ENCODE data around the gene VPS37C.
A peak's percentile ranks its signal among the peaks of the same experiment; 100 is the strongest.

Gene VPS37C

GRCh38 chr11:61117168-61117520 is 44.1 kb downstream of the VPS37C start:
- Mint-ChIP-seq H3K27ac (no peak overlapping the region), H3K4me3 (no peak overlapping the region), H3K9me3 (peaks cover 3 to 4% of the 10 kb centered on the region in 2 donors), H3K4me1 (peaks cover 27 to 52% of the 10 kb centered on the region in 2 donors), H3K36me3 (peaks cover 20 to 21% of the 10 kb centered on the region in 2 donors), H3K27me3 (no peaks in the 10 kb centered on the region)
- DNase-seq, result no peak
- ATAC-seq (replicated peaks), result no peak

- Mint-ChIP-seq H3K4me3 (peak overlapping the region; percentile 1 to 22), H3K27me3 (no peaks in the 10 kb centered on the region), H3K27ac (peak overlapping the region; percentile 25), H3K4me1 (peaks cover 30 to 58% of the 10 kb centered on the region in 2 donors), H3K36me3 (peaks cover 21% of the 10 kb centered on the region in 2 donors), H3K9me3 (peaks cover 3 to 4% of the 10 kb centered on the region in 2 donors)
- DNase-seq (no peak), ATAC-seq (replicated peaks) (no peak)
Observed at GRCh38 chr11:61116426-61117167, 44.6 kb downstream of the VPS37C start.

DNA sequence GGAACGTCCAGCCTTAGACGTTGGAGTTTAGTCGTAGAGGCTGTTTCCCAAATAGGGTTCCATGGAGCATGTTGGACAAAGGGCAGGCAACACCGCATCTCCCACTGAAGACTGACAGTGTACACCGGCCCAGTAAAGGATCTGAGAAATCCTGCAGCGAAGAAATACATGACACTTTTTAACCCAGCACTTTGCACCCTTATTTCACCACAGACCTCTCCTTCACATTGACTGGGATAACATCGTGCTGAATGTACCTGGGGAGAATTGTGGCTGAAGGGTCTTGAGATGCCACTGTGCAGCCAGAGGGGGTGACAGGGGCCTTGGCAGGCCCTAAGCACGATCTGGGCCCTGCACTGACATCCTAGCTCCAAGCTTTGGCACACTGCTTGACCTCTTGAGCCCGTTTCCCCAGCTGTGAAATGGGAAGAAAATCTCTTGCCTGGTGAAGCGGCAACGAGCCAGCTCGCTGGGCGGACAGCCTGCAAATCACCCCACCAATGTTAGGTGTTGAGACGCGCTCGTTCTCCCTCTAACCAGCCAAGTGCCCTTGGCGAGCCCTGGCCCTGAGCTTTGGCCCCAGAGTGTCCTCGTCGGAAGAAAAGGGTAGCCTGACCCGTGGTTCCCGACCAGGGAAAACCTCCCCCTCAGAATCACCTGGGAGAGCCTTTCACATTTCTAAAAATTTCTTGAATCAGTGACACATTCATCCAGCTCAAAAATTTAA is 45.6 kb downstream of the VPS37C start:
- Mint-ChIP-seq H3K4me1 (peaks cover 32 to 59% of the 10 kb centered on the region in 2 donors), H3K27ac (no peak overlapping the region), H3K27me3 (no peaks in the 10 kb centered on the region), H3K4me3 (no peak overlapping the region), H3K36me3 (peaks cover 21 to 23% of the 10 kb centered on the region in 2 donors), H3K9me3 (peaks cover 3 to 4% of the 10 kb centered on the region in 2 donors)
- no peak for DNase-seq
- no peak for ATAC-seq (replicated peaks)

DNA sequence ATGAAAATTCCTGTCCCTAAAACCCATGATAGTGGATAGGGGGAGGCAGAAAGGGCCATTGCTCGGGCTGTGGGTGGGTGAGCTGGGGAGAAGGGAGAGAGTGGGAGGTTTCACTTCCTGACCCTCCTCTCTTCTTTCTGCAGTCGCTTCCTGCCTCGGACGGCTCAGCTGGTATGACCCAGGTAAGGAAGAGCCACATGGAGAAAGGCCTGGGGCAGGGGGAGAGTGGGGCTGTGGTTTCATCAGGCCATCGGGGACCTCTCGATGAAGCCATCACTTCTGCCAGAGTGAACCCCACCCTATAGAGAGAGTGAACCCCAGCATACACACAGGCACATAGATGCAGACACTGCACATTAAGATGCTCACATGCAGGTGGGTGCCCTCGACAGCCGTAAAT is 46.3 kb downstream of the VPS37C start:
- H3K4me3 Mint-ChIP-seq, result no peak overlapping the region
- DNase-seq (no peak), ATAC-seq (replicated peaks) (peak in 1 of 2 donors; percentile 51)
- H3K27me3 Mint-ChIP-seq, result no peaks in the 10 kb centered on the region
- H3K4me1 Mint-ChIP-seq, result peaks cover 32 to 58% of the 10 kb centered on the region in 2 donors
- H3K36me3 Mint-ChIP-seq, result peaks cover 21 to 26% of the 10 kb centered on the region in 2 donors
- H3K27ac Mint-ChIP-seq, result no peak overlapping the region
- peaks cover 3 to 4% of the 10 kb centered on the region in 2 donors for H3K9me3 Mint-ChIP-seq

- no peak overlapping the region for H3K4me3 Mint-ChIP-seq
- DNase-seq, result no peak
- peaks cover 3 to 4% of the 10 kb centered on the region in 2 donors for H3K9me3 Mint-ChIP-seq
- ATAC-seq (replicated peaks), result no peak
- H3K4me1 Mint-ChIP-seq, result peaks cover 25 to 46% of the 10 kb centered on the region in 2 donors
- peaks cover 15 to 24% of the 10 kb centered on the region in 2 donors for H3K36me3 Mint-ChIP-seq
- no peaks in the 10 kb centered on the region for H3K27me3 Mint-ChIP-seq
- H3K27ac Mint-ChIP-seq, result no peak overlapping the region
Observed at GRCh38 chr11:61113201-61113600, 48.0 kb downstream of the VPS37C start.

- Mint-ChIP-seq H3K36me3 (peaks cover 15 to 24% of the 10 kb centered on the region in 2 donors), H3K27ac (no peak overlapping the region), H3K9me3 (peaks cover 3 to 4% of the 10 kb centered on the region in 2 donors), H3K27me3 (no peaks in the 10 kb centered on the region), H3K4me3 (no peak overlapping the region), H3K4me1 (peaks cover 25 to 46% of the 10 kb centered on the region in 2 donors)
- no peak for DNase-seq
- ATAC-seq (replicated peaks), result no peak
Observed at GRCh38 chr11:61112575-61112974, 48.7 kb downstream of the VPS37C start.

GRCh38 chr11:61111786-61112517 is 49.3 kb downstream of the VPS37C start:
- H3K27ac Mint-ChIP-seq, result peak overlapping the region; percentile 80
- ATAC-seq (replicated peaks) (peak; percentile 78 to 81), DNase-seq (no peak)
- H3K27me3 Mint-ChIP-seq, result no peaks in the 10 kb centered on the region
- H3K4me1 Mint-ChIP-seq, result peaks cover 25 to 46% of the 10 kb centered on the region in 2 donors
- peaks cover 3 to 4% of the 10 kb centered on the region in 2 donors for H3K9me3 Mint-ChIP-seq
- H3K4me3 Mint-ChIP-seq, result no peak overlapping the region
- peaks cover 15 to 24% of the 10 kb centered on the region in 2 donors for H3K36me3 Mint-ChIP-seq

DNA sequence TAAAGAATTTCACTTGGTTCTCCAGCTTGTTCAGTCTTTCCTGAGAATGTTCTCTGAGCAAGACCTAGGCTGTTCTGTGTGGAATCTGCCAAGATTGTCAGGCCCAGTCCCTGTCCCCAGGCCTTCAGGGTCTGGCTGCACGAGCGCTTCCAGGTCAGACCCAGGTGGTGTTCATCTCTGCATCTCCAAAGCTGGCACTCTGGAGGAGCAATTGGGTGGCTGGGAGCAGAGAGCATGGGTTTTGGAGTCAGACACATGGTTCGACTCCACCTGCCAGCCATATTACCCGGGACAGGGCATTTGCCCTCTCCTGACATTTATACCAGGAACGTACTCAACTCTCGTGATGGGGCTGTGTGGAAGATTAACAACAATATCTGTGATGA is 50.2 kb downstream of the VPS37C start:
- H3K27ac Mint-ChIP-seq, result no peak overlapping the region
- DNase-seq (no peak), ATAC-seq (replicated peaks) (no peak)
- H3K36me3 Mint-ChIP-seq, result peaks cover 6 to 16% of the 10 kb centered on the region in 2 donors
- peaks cover 21 to 41% of the 10 kb centered on the region in 2 donors for H3K4me1 Mint-ChIP-seq
- no peak overlapping the region for H3K4me3 Mint-ChIP-seq
- H3K9me3 Mint-ChIP-seq, result no peaks in the 10 kb centered on the region
- no peaks in the 10 kb centered on the region for H3K27me3 Mint-ChIP-seq

- Mint-ChIP-seq H3K36me3 (peaks cover 6 to 13% of the 10 kb centered on the region in 2 donors), H3K4me1 (peaks cover 21 to 35% of the 10 kb centered on the region in 2 donors), H3K4me3 (no peak overlapping the region), H3K27me3 (no peaks in the 10 kb centered on the region), H3K27ac (no peak overlapping the region), H3K9me3 (no peaks in the 10 kb centered on the region)
- ATAC-seq (replicated peaks) (no peak), DNase-seq (no peak)
Observed at GRCh38 chr11:61110255-61111049, 50.8 kb downstream of the VPS37C start.

- Mint-ChIP-seq H3K27me3 (no peaks in the 10 kb centered on the region), H3K36me3 (peaks cover 6 to 8% of the 10 kb centered on the region in 2 donors), H3K4me1 (peaks cover 14 to 27% of the 10 kb centered on the region in 2 donors), H3K4me3 (no peak overlapping the region), H3K27ac (no peak overlapping the region), H3K9me3 (no peaks in the 10 kb centered on the region)
- DNase-seq (no peak), ATAC-seq (replicated peaks) (no peak)
Observed at GRCh38 chr11:61109671-61110070, 51.6 kb downstream of the VPS37C start.

DNA sequence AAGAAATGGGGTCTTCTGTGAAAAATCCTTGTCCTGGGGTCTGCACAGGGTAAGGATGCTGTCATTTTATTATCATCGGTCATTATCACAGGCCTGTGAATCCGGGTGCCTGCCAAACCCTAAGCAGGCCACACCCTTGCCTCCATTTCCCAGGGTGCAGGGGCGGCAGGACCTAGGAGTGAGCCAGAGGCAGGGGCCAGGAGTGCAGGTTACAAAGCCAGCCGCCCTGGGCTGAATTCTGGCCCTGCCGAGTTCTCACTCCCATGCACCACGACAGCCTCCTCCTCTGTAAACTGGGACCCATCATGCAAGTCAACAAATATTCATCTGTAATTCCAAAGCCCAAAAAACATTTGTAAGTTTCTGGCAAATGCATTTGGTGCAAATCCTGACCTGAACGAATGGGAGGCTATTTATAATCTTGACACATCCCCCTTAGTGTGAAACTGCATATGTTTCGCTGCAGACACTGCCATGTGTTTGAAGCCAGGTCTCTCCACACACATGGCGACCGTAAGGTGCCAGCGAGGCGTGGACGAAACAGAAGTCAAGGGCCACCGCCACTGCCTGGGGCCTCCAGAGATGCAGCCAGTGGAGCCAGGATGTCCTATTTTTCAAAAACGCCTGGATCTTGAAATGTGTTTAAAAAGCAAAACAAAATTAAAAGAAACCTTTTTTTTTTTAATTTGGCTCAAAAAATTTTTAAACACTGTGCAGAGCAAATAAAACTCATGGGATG is 52.2 kb downstream of the VPS37C start:
- ATAC-seq (replicated peaks), result no peak
- no peak for DNase-seq
- Mint-ChIP-seq H3K9me3 (no peaks in the 10 kb centered on the region), H3K36me3 (peaks cover 6 to 8% of the 10 kb centered on the region in 2 donors), H3K27ac (no peak overlapping the region), H3K4me3 (no peak overlapping the region), H3K4me1 (peaks cover 14 to 22% of the 10 kb centered on the region in 2 donors), H3K27me3 (no peaks in the 10 kb centered on the region)

- no peak overlapping the region for H3K27ac Mint-ChIP-seq
- peaks cover 6 to 8% of the 10 kb centered on the region in 2 donors for H3K36me3 Mint-ChIP-seq
- H3K9me3 Mint-ChIP-seq, result no peaks in the 10 kb centered on the region
- ATAC-seq (replicated peaks) (no peak), DNase-seq (no peak)
- H3K4me3 Mint-ChIP-seq, result no peak overlapping the region
- H3K27me3 Mint-ChIP-seq, result no peaks in the 10 kb centered on the region
- H3K4me1 Mint-ChIP-seq, result peaks cover 22 to 23% of the 10 kb centered on the region in 2 donors
Observed at GRCh38 chr11:61107888-61108287, 53.3 kb downstream of the VPS37C start.

- no peak for ATAC-seq (replicated peaks)
- Mint-ChIP-seq H3K4me1 (peaks cover 19 to 20% of the 10 kb centered on the region in 2 donors), H3K27me3 (no peaks in the 10 kb centered on the region), H3K27ac (no peak overlapping the region), H3K9me3 (no peaks in the 10 kb centered on the region), H3K4me3 (no peak overlapping the region), H3K36me3 (peaks cover 3 to 5% of the 10 kb centered on the region in 2 donors)
- no peak for DNase-seq
Observed at GRCh38 chr11:61106894-61107470, 54.2 kb downstream of the VPS37C start.
